NCI-H2081 treated with DMSO at 0.1 percent for 48 hours (cell line): ENCODE data around the gene SLC66A1.

ENCODE experiments used
- DNase-seq: peaks from one replicate; lab custom pipeline; 2025; lab: John Stamatoyannopoulos, UW

The SLC66A1 gene

GRCh38 chr1:19377812-19378718 lies 65.9 kb downstream of the SLC66A1 start:
- DNase-seq: no peak
